Mucosa of descending colon (tissue), 3 donors: ENCODE data around the gene PLCG1. TPM values are rescaled to one million over a fixed set of nuclear protein-coding genes. Genes with fewer than 3 reads are reported as not detected.

Experiments used
- ATAC-seq: fragments of 200-7000 bp; cut with Tn5 transposase; one replicate; pipeline ENCODE4 v1.9.1; 2020; ENCODE audit warnings: mild to moderate bottlenecking, moderate library complexity
- DNase-seq, 3 donors: peaks; one replicate each; pipeline ENCODE4 v3.0.0-alpha.2; 2020
- H3K36me3 ChIP-seq: fragments of 200-600 bp; one replicate; pipeline ENCODE4 v1.8.0; 2021; ENCODE audit warnings: low read depth, mild to moderate bottlenecking
- H3K4me1 ChIP-seq: fragments of 200-600 bp; one replicate; pipeline ENCODE4 v1.8.0; 2021; ENCODE audit warnings: low read depth, mild to moderate bottlenecking
- H3K4me3 ChIP-seq: fragments of 200-600 bp; one replicate; pipeline ENCODE4 v1.8.0; 2021; ENCODE audit warnings: mild to moderate bottlenecking
- H3K9me3 ChIP-seq: fragments of 200-600 bp; one replicate; pipeline ENCODE4 v1.8.0; 2021; ENCODE audit warnings: mild to moderate bottlenecking
- CTCF ChIP-seq: fragments of 200-600 bp; IDR thresholded peaks from one replicate; pipeline ENCODE4 v1.8.0; 2022; ENCODE audit warnings: antibody characterized with exemption, mild to moderate bottlenecking
- intact Hi-C, 2 donors: fragments of 100-400 bp; cut with DNase I in 1 of 2; cut with micrococcal nuclease in 1 of 2; formaldehyde crosslinking; loops; one replicate each; pipeline versions ENCODE4 v1.11.0 to v1.11.1; 2022; cut with DNase I, micrococcal nuclease
- total RNA-seq, 3 donors: library from RNA; stranded (reverse); fragmentation: NEBNext Ultra II Directional in 2 of 3; extraction: Animal tissue kit (Norgen Biotek cat#: 25700) in 2 of 3; gene quantifications; one replicate each; pipeline versions ENCODE4 v1.2.1 to v1.2.4, GENCODE V29; 2021 to 2023
- donor health status: DM: no; HTN: no; CAD: no; lungs with moderate emphysema.
- donor health status: DM: no; HTN: no; CAD: no.
- donor health status: DM: no; HTN: yes; CAD: no.

PLCG1 gene
- total RNA-seq, 3 donors from 2014 or later = 65.2 to 98.4 (median 85.4) TPM

- no peaks in the 10 kb centered on the region for H3K9me3 ChIP-seq
- H3K4me3 ChIP-seq = no peak overlapping the region
- H3K36me3 ChIP-seq = no peaks in the 10 kb centered on the region
- no peak for DNase-seq
- TF ChIP-seq CTCF = no peak
- peak; percentile 71 for ATAC-seq
- intact Hi-C loops = no loop called here
- peaks cover 3% of the 10 kb centered on the region for H3K4me1 ChIP-seq
These were observed 17.5 kb upstream of the PLCG1 start for GRCh38 chr20:41119614-41120561.

- intact Hi-C loops = no loop called here
- TF ChIP-seq CTCF = no peak
- Histone ChIP-seq H3K9me3 (no peaks in the 10 kb centered on the region), H3K4me3 (no peak overlapping the region), H3K4me1 (peaks cover 8% of the 10 kb centered on the region), H3K36me3 (no peaks in the 10 kb centered on the region)
- no peak for ATAC-seq
- DNase-seq = no peak
These were observed 15.9 kb upstream of the PLCG1 start for GRCh38 chr20:41121399-41121798.

GRCh38 chr20:41123631-41124030 is 13.7 kb upstream of the PLCG1 start:
- intact Hi-C loops = no loop called here
- no peaks in the 10 kb centered on the region for H3K9me3 ChIP-seq
- no peak for ATAC-seq
- TF ChIP-seq CTCF = no peak
- no peak for DNase-seq
- no peak overlapping the region for H3K4me3 ChIP-seq
- H3K36me3 ChIP-seq = no peaks in the 10 kb centered on the region
- H3K4me1 ChIP-seq = peaks cover 8% of the 10 kb centered on the region

- peak; percentile 97 for ATAC-seq
- peak in 2 of 3 donors; percentile 64 to 66 for DNase-seq
- peaks cover 8% of the 10 kb centered on the region for H3K4me1 ChIP-seq
- H3K9me3 ChIP-seq = no peaks in the 10 kb centered on the region
- intact Hi-C loops = no loop called here
- TF ChIP-seq CTCF = no peak
- H3K36me3 ChIP-seq = no peaks in the 10 kb centered on the region
- H3K4me3 ChIP-seq = no peak overlapping the region
These were observed 12.8 kb upstream of the PLCG1 start for GRCh38 chr20:41124451-41125094.

- no peaks in the 10 kb centered on the region for H3K36me3 ChIP-seq
- peaks cover 8% of the 10 kb centered on the region for H3K4me1 ChIP-seq
- ATAC-seq (no peak), DNase-seq (no peak)
- no peak for TF ChIP-seq CTCF
- no peaks in the 10 kb centered on the region for H3K9me3 ChIP-seq
- intact Hi-C loops = no loop called here
- no peak overlapping the region for H3K4me3 ChIP-seq
These were observed 11.5 kb upstream of the PLCG1 start for GRCh38 chr20:41125530-41126457.
